ENCODE measurements around the gene BAG5. TPM values are rescaled to one million over a fixed set of nuclear protein-coding genes. Genes with fewer than 3 reads are reported as not detected.

The BAG5 gene
- total and polyA plus RNA-seq, 2 of the 4 experiments (the other 2 are of a cell fraction), result 6.7 to 22.2 TPM

DNA sequence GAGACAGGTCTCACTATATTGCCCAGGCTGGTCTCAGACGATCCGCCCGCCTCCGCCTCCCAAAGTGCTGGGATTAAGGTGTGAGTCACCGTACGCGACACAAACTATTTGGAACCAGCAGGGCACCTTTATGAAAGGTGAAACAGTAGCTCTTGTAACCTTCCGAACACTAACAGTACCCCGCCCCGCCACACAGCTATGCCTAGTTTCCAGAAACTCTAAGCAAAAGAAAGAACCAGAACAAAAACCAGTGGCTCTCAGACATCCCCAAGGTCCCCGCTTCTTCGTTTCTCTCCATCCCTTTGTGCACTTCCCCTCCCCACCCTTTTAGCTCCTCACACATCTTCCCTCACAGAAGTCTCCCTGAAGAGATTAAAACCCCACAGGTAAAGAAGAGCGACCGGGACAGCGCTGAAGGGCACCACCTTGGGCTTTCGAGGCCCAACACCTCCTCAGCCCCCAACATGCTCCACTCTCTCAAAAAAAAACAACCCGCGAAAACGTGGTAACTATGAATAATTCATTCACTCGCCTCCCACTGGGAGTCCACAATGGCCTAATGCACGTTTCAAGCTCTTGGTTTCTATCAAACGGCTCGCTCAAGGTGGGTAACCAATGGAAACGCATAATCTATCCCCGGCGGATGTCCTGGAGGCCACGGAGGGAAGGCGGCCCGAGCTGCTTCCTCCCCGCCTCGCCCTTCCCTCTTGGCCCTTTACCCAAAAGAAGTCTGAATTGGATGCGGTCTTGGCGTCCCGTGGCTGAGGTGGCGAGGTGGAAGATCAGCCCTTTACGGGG, 877 bp downstream of the BAG5 start:
- H2AK9ac ChIP-seq (replicated peaks; ENCODE audit: low read depth, low read length, poor library complexity), result peak overlapping the region; percentile 80
- H4K20me1 ChIP-seq (ENCODE audit: insufficient read depth, low read length), result peaks cover 56% of the 10 kb centered on the region
- H3K23ac ChIP-seq (ENCODE audit: low read depth, low read length), result peak overlapping the region; percentile 56
- peak overlapping the region; percentile 57 for H3K56ac ChIP-seq (ENCODE audit: extremely low read depth, insufficient read depth, low read length)
- peak overlapping the region; percentile 79 for H3K4me2 ChIP-seq (ENCODE audit: low read depth, low read length)
- H3K18ac ChIP-seq (ENCODE audit: low read depth, low read length), result no peak overlapping the region
- no peak overlapping the region for H2BK120ac ChIP-seq (ENCODE audit: low read depth, low read length)
- peak overlapping the region; percentile 89 for H2BK5ac ChIP-seq (ENCODE audit: low read depth, low read length, poor library complexity, severe bottlenecking)
- ChIA-PET POLR2A (ENCODE audit: unreplicated experiment) (no interaction called here), CTCF (no interaction called here)
- peak overlapping the region; percentile 85 for H3K4me3 ChIP-seq (ENCODE audit: insufficient read depth, low read depth, low read length)
- in situ Hi-C loops (cut with MboI; ENCODE audit: low sequenced_read_pairs) (no loop called here), dilution Hi-C loops (cut with HindIII; ENCODE audit: low sequenced_read_pairs, unreplicated experiment) (no loop called here), intact Hi-C loops (cut with micrococcal nuclease) (loop anchor here (2.0 kb wide), 1 partner anchor 33 kb away; no protein-coding TSS in a partner anchor)
- H2BK20ac ChIP-seq (ENCODE audit: low read depth, low read length), result no peak overlapping the region
- H3K9me1 ChIP-seq (ENCODE audit: insufficient read depth, low read length), result peaks cover 3% of the 10 kb centered on the region; the same call in 1 of the 2 replicates
- no peaks in the 10 kb centered on the region for H3K27me3 ChIP-seq (ENCODE audit: control insufficient read depth, insufficient read depth, low read length)
- H3K9ac ChIP-seq (ENCODE audit: low read depth, low read length), result peak overlapping the region; percentile 85
- 5% methylated on average over 16 of the region's 36 CpGs; no CpG with 5 or more reads in 1 of the 2 experiments for WGBS, 2 experiments (ENCODE audit: extremely low coverage in 2 of 2, insufficient read length in 1 of 2)
- peaks cover 15% of the 10 kb centered on the region for H3K36me3 ChIP-seq (ENCODE audit: control insufficient read depth, insufficient read depth, low read length)
- H3K27ac ChIP-seq (ENCODE audit: insufficient read depth, low read length), result peak overlapping the region; percentile 81
- H3K9me3 ChIP-seq (ENCODE audit: control insufficient read depth, insufficient read depth, low read length), result no peaks in the 10 kb centered on the region
- ATAC-seq (ENCODE audit: low read depth) (peak; percentile 10), DNase-seq (peak; percentile 49)
- peaks cover 22 to 66% of the 10 kb centered on the region in 2 experiments for H3K79me1 ChIP-seq (ENCODE audit: low read depth in 1 of 2, low read length in 2 of 2)
- H2BK15ac ChIP-seq (ENCODE audit: low read depth, low read length), result no peak overlapping the region
- TF ChIP-seq BHLHE40 (IDR thresholded peaks at IDR 0.05; ENCODE audit: low read depth, low read length) (peak; percentile 46; the same call in 1 of the 2 replicates), MAZ (IDR thresholded peaks at IDR 0.05; ENCODE audit: borderline replicate concordance, low read depth, low read length) (no peak; the same call in 1 of the 2 replicates), RCOR1 (IDR thresholded peaks at IDR 0.05; ENCODE audit: insufficient replicate concordance, low read length) (no peak), RAD21 (IDR thresholded peaks at IDR 0.05; ENCODE audit: low read length) (no peak), CEBPB (IDR thresholded peaks at IDR 0.05; ENCODE audit: low read depth, low read length) (no peak), POLR2A (IDR thresholded peaks at IDR 0.05; ENCODE audit: low read depth, low read length) (no peak)
- H4K5ac ChIP-seq (ENCODE audit: low read depth, low read length), result no peak overlapping the region; the same call in 1 of the 2 replicates
- H3K4me1 ChIP-seq (ENCODE audit: control insufficient read depth, insufficient read depth, low read length), result peaks cover 18% of the 10 kb centered on the region
- peak overlapping the region; percentile 63; the same call in 1 of the 2 replicates for H4K91ac ChIP-seq (ENCODE audit: insufficient read depth, low read depth, low read length)
- peak overlapping the region; percentile 89 for H2AK5ac ChIP-seq (ENCODE audit: low read depth, low read length)
- peak overlapping the region; percentile 80 for H3K4ac ChIP-seq (ENCODE audit: low read depth, low read length)
- no TSS peak for BruUV-seq (replicated peaks)
- H3K14ac ChIP-seq (replicated peaks; ENCODE audit: low read depth, low read length), result peak overlapping the region; percentile 69
- H4K8ac ChIP-seq (ENCODE audit: low read depth in 2 of 2, low read length in 2 of 2), result peak overlapping the region; percentile 46 to 76; a peak in 2 of 4 replicates
- peak overlapping the region; percentile 95 for H2AFZ ChIP-seq (replicated peaks; ENCODE audit: low read length, poor library complexity)
